GM21576 (cell line): ENCODE data around the gene CREB3L2.
A peak's percentile ranks its signal among the peaks of the same experiment; 100 is the strongest.
"Not testable (repeated sequence)": the region's sequence is repeated elsewhere in the genome, so short reads cannot be mapped to it uniquely, and the experiment has no call there.

Source experiments
- ATAC-seq: cut with Tn5 transposase; IDR thresholded peaks from one replicate; pipeline ENCODE4 v1.9.1; 2021; ENCODE audit warnings: mild to moderate bottlenecking, moderate library complexity; ENCODE audit not compliant: unreplicated experiment

Gene CREB3L2

GRCh38 chr7:138001529-138002095, at the start of gene CREB3L2:
Gene CREB3L2 (minus strand): TSS chr7:138002086. CDS start chr7:138001705, 381 bp downstream.
- peak; percentile 23 for ATAC-seq

- no peak for ATAC-seq
These were observed 47.7 kb upstream of the CREB3L2 start for GRCh38 chr7:138049505-138050116.

- ATAC-seq = no peak
These were observed 46.0 kb upstream of the CREB3L2 start for GRCh38 chr7:138047907-138048306.

GRCh38 chr7:138044897-138045296, 43.0 kb upstream of the CREB3L2 start:
- ATAC-seq = no peak

- ATAC-seq = not testable (repeated sequence)
These were observed 38.2 kb upstream of the CREB3L2 start for GRCh38 chr7:138040063-138040462.

GRCh38 chr7:138036135-138036534, 34.2 kb upstream of the CREB3L2 start:
- no peak for ATAC-seq

- ATAC-seq = no peak
These were observed 31.4 kb upstream of the CREB3L2 start for GRCh38 chr7:138033241-138033640.

GRCh38 chr7:138032770-138033169, 30.9 kb upstream of the CREB3L2 start:
- no peak for ATAC-seq

GRCh38 chr7:138032186-138032585, 30.3 kb upstream of the CREB3L2 start:
- peak; percentile 55 for ATAC-seq

- ATAC-seq = no peak
These were observed 28.9 kb upstream of the CREB3L2 start for GRCh38 chr7:138030679-138031351.

GRCh38 chr7:138029941-138030340, 28.1 kb upstream of the CREB3L2 start:
- no peak for ATAC-seq

GRCh38 chr7:138029126-138029525, 27.2 kb upstream of the CREB3L2 start:
- no peak for ATAC-seq

GRCh38 chr7:138027100-138027499, 25.2 kb upstream of the CREB3L2 start:
- ATAC-seq = no peak

- ATAC-seq = no peak
These were observed 23.6 kb upstream of the CREB3L2 start for GRCh38 chr7:138025215-138026186.

GRCh38 chr7:138024765-138025164, 22.9 kb upstream of the CREB3L2 start:
- ATAC-seq = no peak

- no peak for ATAC-seq
These were observed 22.4 kb upstream of the CREB3L2 start for GRCh38 chr7:138024343-138024691.

GRCh38 chr7:138023618-138024342, 21.9 kb upstream of the CREB3L2 start:
- peak; percentile 83 for ATAC-seq

- ATAC-seq = no peak
These were observed 20.0 kb upstream of the CREB3L2 start for GRCh38 chr7:138021889-138022288.

GRCh38 chr7:138017992-138018391, 16.1 kb upstream of the CREB3L2 start:
- ATAC-seq = no peak

GRCh38 chr7:138015096-138015495, 13.2 kb upstream of the CREB3L2 start:
- no peak for ATAC-seq

GRCh38 chr7:138014686-138015085, 12.8 kb upstream of the CREB3L2 start:
- ATAC-seq = no peak
